Nephron (organoid): ENCODE results near the gene PSMD6.

ENCODE experiments used
- H3K27ac Mint-ChIP-seq, 3 experiments: 2 replicates each; pipeline ENCODE4 v1.8.0; 2020; ENCODE audit warnings: mixed read lengths in 3 of 3, mild to moderate bottlenecking in 2 of 3, moderate library complexity in 1 of 3
- H3K27me3 Mint-ChIP-seq: 2 replicates; pipeline ENCODE4 v1.8.0; 2021; ENCODE audit warnings: low read depth, mild to moderate bottlenecking, moderate library complexity, mixed read lengths
- H3K36me3 Mint-ChIP-seq: 2 replicates; pipeline ENCODE4 v1.8.0; 2020; ENCODE audit warnings: low read depth, mixed read lengths
- H3K4me1 Mint-ChIP-seq: 2 replicates; pipeline ENCODE4 v1.8.0; 2020; ENCODE audit warnings: mixed read lengths
- H3K4me3 Mint-ChIP-seq, 3 experiments: 2 replicates each; pipeline ENCODE4 v1.8.0; 2020; ENCODE audit warnings: mild to moderate bottlenecking in 3 of 3, mixed read lengths in 3 of 3, moderate library complexity in 2 of 3
- H3K9me3 Mint-ChIP-seq: 2 replicates; pipeline ENCODE4 v1.8.0; 2020; ENCODE audit warnings: mixed read lengths
- CTCF ChIP-seq, 3 experiments: fragments of 200-600 bp; sonication (generic); IDR thresholded peaks; one replicate each; pipeline ENCODE4 v1.5.0; 2021; ENCODE audit warnings: antibody characterized with exemption in 3 of 3; ENCODE audit not compliant: unreplicated experiment in 3 of 3

Gene PSMD6

DNA sequence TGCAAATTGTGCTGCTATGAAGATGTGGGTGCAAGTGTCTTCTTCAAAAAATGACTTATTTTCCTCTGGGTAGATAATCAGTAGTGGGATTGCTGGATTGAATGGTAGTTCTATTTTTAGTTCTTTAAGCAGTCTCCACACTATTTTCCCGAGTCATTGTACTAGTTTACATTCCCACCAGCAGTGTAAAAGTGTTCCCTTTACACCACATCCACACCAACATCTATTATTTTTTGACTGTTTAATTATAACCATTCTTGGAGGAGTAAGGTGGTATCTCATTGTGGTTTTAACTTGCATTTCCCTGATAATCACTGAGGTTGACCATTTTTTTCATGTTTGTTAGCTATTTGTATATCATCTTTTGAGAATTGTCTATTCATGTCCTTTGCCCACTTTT is 19.7 kb upstream of the PSMD6 start:
- no peak overlapping the region for H3K4me3 Mint-ChIP-seq
- H3K36me3 Mint-ChIP-seq = no peaks in the 10 kb centered on the region
- no peak overlapping the region for H3K27ac Mint-ChIP-seq
- H3K9me3 Mint-ChIP-seq = no peaks in the 10 kb centered on the region
- peaks cover 26% of the 10 kb centered on the region for H3K4me1 Mint-ChIP-seq
- no peaks in the 10 kb centered on the region for H3K27me3 Mint-ChIP-seq
- TF ChIP-seq CTCF (IDR thresholded peaks at IDR 0.05; ENCODE audit: unreplicated experiment in 3 of 3) = no peak

DNA sequence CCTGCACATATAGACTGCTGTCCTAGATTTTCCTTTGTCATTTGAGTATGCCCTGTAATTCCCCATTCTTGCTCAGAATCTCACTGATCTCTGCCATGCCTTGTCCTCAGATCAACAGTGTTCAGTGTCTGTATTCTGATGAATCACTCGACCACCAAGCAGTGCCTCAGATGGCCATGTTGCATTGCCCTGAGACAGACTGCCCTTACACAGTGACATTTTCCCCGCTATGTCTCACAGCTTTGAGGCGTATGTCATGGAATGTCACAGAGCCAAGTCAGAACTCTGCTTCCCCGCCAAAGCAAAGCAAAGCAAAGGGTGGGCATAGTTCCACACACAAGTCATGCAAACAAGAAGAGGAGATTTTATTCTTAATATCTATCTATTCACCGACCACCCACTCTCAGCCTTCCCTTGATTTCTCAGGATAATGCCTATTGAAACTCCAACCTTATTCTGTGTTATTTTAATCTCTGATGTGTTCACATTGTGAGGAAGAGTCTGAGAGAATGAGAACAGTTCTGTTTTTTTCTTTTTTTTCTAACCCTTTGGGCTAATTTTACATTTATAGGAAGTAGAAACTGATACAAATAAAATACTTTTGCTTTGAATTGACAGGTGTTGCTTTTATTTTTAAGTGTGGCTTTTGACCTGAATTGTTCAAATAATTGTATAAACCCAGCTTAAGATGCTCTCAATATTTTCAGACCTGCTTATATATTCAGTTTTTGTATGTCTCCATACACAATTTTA is 16.9 kb upstream of the PSMD6 start:
- Mint-ChIP-seq H3K9me3 (peaks cover 2% of the 10 kb centered on the region), H3K27me3 (no peaks in the 10 kb centered on the region), H3K4me1 (peaks cover 12% of the 10 kb centered on the region), H3K36me3 (no peaks in the 10 kb centered on the region), H3K27ac (peak overlapping the region in 1 of 3 experiments; percentile 13), H3K4me3 (no peak overlapping the region)
- TF ChIP-seq CTCF (IDR thresholded peaks at IDR 0.05; ENCODE audit: unreplicated experiment in 3 of 3) = no peak

DNA sequence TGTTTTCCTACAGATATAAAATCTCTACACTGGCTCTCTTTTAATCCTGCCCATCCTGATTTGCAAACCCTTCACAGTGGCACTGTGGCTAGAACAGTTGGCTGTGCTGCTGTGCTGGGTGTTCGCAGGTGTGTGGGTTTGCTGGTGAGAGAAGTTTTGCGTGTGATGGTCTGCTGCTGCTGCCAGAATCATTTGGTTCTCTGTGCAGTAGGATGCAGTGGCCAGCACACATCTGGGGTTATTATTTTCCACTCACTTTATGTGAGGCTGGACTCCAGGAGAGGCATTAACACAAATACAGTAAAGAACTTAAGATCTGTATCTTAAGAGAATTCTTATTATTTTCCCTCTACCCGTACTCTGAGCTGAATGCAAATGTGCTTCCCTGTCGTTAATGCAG is 16.0 kb upstream of the PSMD6 start:
- H3K4me3 Mint-ChIP-seq = no peak overlapping the region
- no peaks in the 10 kb centered on the region for H3K36me3 Mint-ChIP-seq
- no peak overlapping the region for H3K27ac Mint-ChIP-seq
- peaks cover 13% of the 10 kb centered on the region for H3K4me1 Mint-ChIP-seq
- H3K9me3 Mint-ChIP-seq = peaks cover 5% of the 10 kb centered on the region
- no peaks in the 10 kb centered on the region for H3K27me3 Mint-ChIP-seq
- TF ChIP-seq CTCF (IDR thresholded peaks at IDR 0.05; ENCODE audit: unreplicated experiment in 3 of 3) = no peak

GRCh38 chr3:64038253-64038767 is 15.0 kb upstream of the PSMD6 start:
- Mint-ChIP-seq H3K27me3 (no peaks in the 10 kb centered on the region), H3K9me3 (peaks cover 12% of the 10 kb centered on the region), H3K4me1 (peaks cover 13% of the 10 kb centered on the region), H3K27ac (no peak overlapping the region), H3K36me3 (no peaks in the 10 kb centered on the region), H3K4me3 (no peak overlapping the region)
- no peak for TF ChIP-seq CTCF (IDR thresholded peaks at IDR 0.05; ENCODE audit: unreplicated experiment in 3 of 3)

DNA sequence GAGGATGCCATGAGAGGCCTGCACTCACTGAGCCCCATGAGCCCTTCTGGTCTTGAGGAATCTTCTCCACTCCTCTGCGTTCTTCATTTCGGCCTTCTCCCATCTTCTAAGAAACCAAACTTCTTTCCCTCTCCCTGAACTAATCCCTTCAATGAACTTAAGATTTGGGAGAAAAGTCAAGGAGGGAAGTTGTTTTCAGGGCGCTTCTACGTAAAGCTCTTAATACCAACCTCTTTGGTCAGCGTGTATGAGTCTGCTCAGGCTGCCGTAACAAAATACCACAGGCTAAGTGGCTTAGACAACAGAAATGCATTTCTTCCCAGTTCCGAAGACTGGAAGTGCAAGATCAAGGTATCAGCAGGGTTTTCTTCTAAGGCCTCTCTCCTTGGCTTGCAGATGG is 13.8 kb upstream of the PSMD6 start:
- H3K4me3 Mint-ChIP-seq = no peak overlapping the region
- no peak overlapping the region for H3K27ac Mint-ChIP-seq
- peaks cover 12% of the 10 kb centered on the region for H3K9me3 Mint-ChIP-seq
- no peaks in the 10 kb centered on the region for H3K27me3 Mint-ChIP-seq
- no peak for TF ChIP-seq CTCF (IDR thresholded peaks at IDR 0.05; ENCODE audit: unreplicated experiment in 3 of 3)
- H3K36me3 Mint-ChIP-seq = no peaks in the 10 kb centered on the region
- H3K4me1 Mint-ChIP-seq = peaks cover 24% of the 10 kb centered on the region

DNA sequence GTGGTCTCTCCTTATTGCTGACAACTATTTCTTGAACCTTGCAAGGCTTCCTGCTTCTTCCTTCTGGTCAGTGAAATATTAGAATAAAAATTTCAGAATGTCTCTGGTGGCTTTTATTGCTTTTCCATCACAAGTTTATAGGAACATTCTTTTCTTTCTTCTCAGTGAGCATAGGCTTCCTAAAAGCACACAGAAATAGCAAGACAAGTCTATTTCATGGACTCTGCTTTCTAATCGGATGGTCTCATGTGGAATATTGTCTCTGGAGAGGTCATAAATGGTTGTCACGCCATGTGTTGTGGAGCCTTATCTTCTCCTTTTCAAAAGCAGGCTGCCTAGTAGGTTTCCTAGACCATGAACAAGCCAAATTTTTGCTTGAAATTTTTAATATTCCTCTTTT is 9.8 kb upstream of the PSMD6 start:
- H3K9me3 Mint-ChIP-seq = peaks cover 12% of the 10 kb centered on the region
- H3K36me3 Mint-ChIP-seq = no peaks in the 10 kb centered on the region
- peaks cover 36% of the 10 kb centered on the region for H3K4me1 Mint-ChIP-seq
- TF ChIP-seq CTCF (IDR thresholded peaks at IDR 0.05; ENCODE audit: unreplicated experiment in 3 of 3) = no peak
- H3K27me3 Mint-ChIP-seq = no peaks in the 10 kb centered on the region
- H3K27ac Mint-ChIP-seq = peak overlapping the region in 2 of 3 experiments; percentile 12 to 68
- no peak overlapping the region for H3K4me3 Mint-ChIP-seq
